PC-9 (cell line): ENCODE results near the gene ZNF423.

ENCODE experiments used
- EZH2 ChIP-seq: fragments of 200-600 bp; sonication (generic); IDR thresholded peaks from 2 replicates; pipeline ENCODE4 v1.8.0; 2017; ENCODE audit warnings: antibody characterized with exemption, low read depth
- TF ChIP-seq, protein P1 (sequence below): fragments of 200-600 bp; sonication (generic); conservative IDR thresholded peaks from 2 replicates; pipeline ENCODE4 v1.6.1; 2017; ENCODE audit warnings: mixed run types, antibody characterized with exemption, mild to moderate bottlenecking, moderate library complexity

DNA sequence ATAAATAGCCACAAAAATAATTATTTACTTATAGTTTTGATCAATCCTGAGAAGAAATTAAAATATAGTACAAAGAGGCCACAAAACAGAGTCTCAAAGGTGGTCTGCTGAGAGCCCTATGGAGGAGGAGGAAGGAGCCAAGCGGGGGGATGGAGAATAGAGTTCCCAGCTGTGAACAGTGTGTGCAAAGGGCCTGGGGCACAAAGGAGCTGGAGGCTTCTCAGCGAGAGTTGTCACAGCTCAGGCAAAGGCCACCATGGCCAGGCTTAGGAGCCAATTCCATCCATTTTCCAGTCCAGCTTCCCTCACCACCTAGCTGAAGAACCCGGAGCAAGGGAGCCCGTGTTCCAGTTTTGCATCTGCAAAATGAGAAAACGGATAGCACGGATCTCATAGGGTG is 5.4 kb upstream of the ZNF423 start:
- TF ChIP-seq, protein P1, sequence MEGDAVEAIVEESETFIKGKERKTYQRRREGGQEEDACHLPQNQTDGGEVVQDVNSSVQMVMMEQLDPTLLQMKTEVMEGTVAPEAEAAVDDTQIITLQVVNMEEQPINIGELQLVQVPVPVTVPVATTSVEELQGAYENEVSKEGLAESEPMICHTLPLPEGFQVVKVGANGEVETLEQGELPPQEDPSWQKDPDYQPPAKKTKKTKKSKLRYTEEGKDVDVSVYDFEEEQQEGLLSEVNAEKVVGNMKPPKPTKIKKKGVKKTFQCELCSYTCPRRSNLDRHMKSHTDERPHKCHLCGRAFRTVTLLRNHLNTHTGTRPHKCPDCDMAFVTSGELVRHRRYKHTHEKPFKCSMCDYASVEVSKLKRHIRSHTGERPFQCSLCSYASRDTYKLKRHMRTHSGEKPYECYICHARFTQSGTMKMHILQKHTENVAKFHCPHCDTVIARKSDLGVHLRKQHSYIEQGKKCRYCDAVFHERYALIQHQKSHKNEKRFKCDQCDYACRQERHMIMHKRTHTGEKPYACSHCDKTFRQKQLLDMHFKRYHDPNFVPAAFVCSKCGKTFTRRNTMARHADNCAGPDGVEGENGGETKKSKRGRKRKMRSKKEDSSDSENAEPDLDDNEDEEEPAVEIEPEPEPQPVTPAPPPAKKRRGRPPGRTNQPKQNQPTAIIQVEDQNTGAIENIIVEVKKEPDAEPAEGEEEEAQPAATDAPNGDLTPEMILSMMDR = no peak
- TF ChIP-seq EZH2 = no peak
